Measurements from ENCODE around the gene OXTR.

DNA sequence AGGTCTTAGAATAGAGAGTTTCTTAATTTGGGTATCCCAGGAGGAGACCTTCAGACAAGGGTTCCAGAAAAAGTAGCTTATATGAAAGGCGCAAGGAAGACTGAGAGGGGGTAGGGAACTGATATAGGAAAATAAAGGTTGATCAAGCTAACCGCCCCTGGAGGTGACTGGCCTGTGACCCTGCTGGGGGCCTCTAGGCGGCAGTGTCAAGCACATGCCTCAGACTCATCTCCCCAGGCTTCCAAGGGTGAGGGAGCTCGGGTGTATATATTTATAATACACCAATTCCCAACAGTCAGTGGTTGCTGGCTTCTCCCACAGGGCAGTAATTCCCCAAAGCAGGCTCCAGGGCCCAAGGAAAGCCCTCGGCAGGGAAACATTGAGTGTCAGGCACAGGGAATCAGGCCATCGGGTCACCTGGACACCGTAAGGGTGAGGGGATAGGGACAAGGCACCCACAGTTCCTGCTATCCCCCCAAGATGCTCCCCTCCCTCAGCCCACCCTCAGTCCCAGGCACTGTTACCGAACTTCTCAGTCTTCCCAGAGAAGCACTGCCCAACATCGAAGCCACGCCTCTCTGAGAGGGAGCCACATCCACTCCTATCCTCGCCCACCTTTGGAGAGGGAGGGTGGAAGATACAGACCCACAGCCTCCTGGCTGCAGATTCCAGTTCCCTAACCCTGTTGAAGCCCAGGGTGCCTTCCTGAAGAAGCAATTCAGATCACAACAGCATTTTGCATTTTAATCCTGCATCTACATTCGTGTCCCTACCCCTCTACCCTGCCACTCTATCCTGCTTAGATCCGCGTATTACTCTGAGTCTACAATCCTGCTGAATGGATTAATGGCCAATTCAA lies 55.3 kb downstream of the OXTR start:
- TF ChIP-seq, protein P1, sequence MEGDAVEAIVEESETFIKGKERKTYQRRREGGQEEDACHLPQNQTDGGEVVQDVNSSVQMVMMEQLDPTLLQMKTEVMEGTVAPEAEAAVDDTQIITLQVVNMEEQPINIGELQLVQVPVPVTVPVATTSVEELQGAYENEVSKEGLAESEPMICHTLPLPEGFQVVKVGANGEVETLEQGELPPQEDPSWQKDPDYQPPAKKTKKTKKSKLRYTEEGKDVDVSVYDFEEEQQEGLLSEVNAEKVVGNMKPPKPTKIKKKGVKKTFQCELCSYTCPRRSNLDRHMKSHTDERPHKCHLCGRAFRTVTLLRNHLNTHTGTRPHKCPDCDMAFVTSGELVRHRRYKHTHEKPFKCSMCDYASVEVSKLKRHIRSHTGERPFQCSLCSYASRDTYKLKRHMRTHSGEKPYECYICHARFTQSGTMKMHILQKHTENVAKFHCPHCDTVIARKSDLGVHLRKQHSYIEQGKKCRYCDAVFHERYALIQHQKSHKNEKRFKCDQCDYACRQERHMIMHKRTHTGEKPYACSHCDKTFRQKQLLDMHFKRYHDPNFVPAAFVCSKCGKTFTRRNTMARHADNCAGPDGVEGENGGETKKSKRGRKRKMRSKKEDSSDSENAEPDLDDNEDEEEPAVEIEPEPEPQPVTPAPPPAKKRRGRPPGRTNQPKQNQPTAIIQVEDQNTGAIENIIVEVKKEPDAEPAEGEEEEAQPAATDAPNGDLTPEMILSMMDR (IDR thresholded peaks at IDR 0.05) = peak; percentile 47; the same call in 1 of the 2 replicates
- TF ChIP-seq, protein P2, sequence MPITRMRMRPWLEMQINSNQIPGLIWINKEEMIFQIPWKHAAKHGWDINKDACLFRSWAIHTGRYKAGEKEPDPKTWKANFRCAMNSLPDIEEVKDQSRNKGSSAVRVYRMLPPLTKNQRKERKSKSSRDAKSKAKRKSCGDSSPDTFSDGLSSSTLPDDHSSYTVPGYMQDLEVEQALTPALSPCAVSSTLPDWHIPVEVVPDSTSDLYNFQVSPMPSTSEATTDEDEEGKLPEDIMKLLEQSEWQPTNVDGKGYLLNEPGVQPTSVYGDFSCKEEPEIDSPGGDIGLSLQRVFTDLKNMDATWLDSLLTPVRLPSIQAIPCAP (CRISPR knock-in tag; IDR thresholded peaks at IDR 0.05) = no peak
- TF ChIP-seq, protein P3, sequence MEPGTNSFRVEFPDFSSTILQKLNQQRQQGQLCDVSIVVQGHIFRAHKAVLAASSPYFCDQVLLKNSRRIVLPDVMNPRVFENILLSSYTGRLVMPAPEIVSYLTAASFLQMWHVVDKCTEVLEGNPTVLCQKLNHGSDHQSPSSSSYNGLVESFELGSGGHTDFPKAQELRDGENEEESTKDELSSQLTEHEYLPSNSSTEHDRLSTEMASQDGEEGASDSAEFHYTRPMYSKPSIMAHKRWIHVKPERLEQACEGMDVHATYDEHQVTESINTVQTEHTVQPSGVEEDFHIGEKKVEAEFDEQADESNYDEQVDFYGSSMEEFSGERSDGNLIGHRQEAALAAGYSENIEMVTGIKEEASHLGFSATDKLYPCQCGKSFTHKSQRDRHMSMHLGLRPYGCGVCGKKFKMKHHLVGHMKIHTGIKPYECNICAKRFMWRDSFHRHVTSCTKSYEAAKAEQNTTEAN (CRISPR knock-in tag; IDR thresholded peaks at IDR 0.05) = no peak
- TF ChIP-seq E2F1 (CRISPR knock-in tag; IDR thresholded peaks at IDR 0.05) (no peak), MXD4 (CRISPR knock-in tag; IDR thresholded peaks at IDR 0.05; ENCODE audit: borderline replicate concordance) (no peak), PRDM15 (CRISPR knock-in tag; IDR thresholded peaks at IDR 0.05) (no peak), TCF7 (CRISPR knock-in tag; IDR thresholded peaks at IDR 0.05; ENCODE audit: low read depth) (no peak), CBFB (CRISPR knock-in tag; IDR thresholded peaks at IDR 0.05; ENCODE audit: low read depth) (no peak), ZNF232 (CRISPR knock-in tag; IDR thresholded peaks at IDR 0.05) (no peak), ELF4 (CRISPR knock-in tag; IDR thresholded peaks at IDR 0.05; ENCODE audit: low read depth) (no peak)
- TF ChIP-seq, protein P4, sequence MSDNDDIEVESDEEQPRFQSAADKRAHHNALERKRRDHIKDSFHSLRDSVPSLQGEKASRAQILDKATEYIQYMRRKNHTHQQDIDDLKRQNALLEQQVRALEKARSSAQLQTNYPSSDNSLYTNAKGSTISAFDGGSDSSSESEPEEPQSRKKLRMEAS (CRISPR knock-in tag; IDR thresholded peaks at IDR 0.05) = peak; percentile 45; the same call in 1 of the 2 replicates
- TF ChIP-seq, protein P5, sequence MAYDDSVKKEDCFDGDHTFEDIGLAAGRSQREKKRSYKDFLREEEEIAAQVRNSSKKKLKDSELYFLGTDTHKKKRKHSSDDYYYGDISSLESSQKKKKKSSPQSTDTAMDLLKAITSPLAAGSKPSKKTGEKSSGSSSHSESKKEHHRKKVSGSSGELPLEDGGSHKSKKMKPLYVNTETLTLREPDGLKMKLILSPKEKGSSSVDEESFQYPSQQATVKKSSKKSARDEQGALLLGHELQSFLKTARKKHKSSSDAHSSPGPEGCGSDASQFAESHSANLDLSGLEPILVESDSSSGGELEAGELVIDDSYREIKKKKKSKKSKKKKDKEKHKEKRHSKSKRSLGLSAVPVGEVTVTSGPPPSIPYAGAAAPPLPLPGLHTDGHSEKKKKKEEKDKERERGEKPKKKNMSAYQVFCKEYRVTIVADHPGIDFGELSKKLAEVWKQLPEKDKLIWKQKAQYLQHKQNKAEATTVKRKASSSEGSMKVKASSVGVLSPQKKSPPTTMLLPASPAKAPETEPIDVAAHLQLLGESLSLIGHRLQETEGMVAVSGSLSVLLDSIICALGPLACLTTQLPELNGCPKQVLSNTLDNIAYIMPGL (CRISPR knock-in tag; IDR thresholded peaks at IDR 0.05) = no peak
